ENCODE data around the gene OR10A2.
"Not testable (repeated sequence)": the region's sequence is repeated elsewhere in the genome, so short reads cannot be mapped to it uniquely, and the experiment has no call there.

The OR10A2 gene

GRCh38 chr11:6888830-6889229 is 26.0 kb downstream of the OR10A2 start:
- DNase-seq (ENCODE audit: low read depth): no peak

GRCh38 chr11:6889835-6890234 is 27.0 kb downstream of the OR10A2 start:
- DNase-seq (ENCODE audit: low read depth): no peak

- no peak for DNase-seq (ENCODE audit: low read depth)
Observed at GRCh38 chr11:6892400-6892799, 29.5 kb downstream of the OR10A2 start, which contains the start of gene OR2D2. OR2D2 (minus strand) TSS chr11:6892500; CDS start chr11:6892500, 0 bp downstream.

GRCh38 chr11:6894097-6894496 is 31.2 kb downstream of the OR10A2 start:
- DNase-seq (ENCODE audit: low read depth): no peak

DNA sequence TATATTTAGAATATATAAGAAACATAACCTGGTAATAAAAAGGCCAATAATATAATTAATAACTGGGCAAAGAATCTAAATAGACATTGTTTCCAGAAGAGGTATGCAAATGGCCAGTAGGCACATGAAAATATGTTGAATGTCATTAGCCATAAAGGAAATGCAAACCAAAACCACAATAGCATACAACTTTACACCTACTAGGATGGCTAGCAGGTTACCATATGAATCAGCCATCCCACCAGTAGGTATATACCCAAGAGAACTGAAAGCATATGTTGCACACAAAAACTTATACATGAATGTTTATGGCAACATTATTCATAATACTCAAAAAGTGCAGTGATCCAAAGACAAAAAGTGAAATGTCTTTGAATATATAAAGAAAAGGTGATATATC is 32.2 kb downstream of the OR10A2 start:
- DNase-seq (ENCODE audit: low read depth): no peak

DNA sequence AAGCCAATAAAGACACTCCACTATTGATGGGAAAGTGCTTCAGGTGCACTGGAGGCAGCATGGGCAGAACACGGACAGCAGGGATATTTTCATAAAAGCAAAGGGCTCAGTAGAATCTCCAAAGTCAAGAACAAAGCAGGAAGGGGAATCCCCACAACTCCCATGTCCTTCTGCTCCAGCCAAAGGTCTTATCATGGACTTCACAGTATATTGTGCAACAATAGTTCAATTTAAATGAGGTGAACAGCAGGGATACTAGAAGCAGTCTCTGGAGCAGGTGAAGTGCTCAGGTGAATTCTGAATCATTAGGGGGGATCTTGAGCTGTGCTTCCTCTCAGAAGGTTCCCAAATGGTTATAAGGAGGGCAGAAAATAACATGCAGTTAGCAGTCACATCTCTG is 36.1 kb downstream of the OR10A2 start:
- DNase-seq (ENCODE audit: low read depth): no peak

- no peak for DNase-seq (ENCODE audit: low read depth)
Observed at GRCh38 chr11:6900327-6900999, 37.6 kb downstream of the OR10A2 start.

GRCh38 chr11:6904804-6905203 is 41.9 kb downstream of the OR10A2 start:
- DNase-seq (ENCODE audit: low read depth): not testable (repeated sequence)

- no peak for DNase-seq (ENCODE audit: low read depth)
Observed at GRCh38 chr11:6911378-6911777, 48.5 kb downstream of the OR10A2 start.

DNA sequence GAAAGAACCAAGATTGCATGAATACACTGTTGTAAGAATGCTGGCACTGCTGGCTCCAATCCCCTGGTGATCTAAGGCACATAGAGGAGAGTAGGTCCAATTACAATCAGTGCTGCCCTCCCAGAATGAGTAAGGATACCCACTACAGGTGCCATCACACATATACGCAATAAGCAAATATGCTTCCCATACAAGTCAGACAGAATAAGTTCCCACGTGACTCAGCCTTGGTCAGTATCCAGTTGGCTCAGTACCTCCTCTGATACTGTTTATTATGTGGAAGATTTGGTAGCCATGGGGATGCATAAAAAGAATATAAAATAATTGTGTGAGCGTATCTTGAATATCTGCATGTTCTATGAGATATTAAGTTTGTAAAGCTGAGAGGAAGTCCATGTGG is 49.1 kb downstream of the OR10A2 start:
- no peak for DNase-seq (ENCODE audit: low read depth)

DNA sequence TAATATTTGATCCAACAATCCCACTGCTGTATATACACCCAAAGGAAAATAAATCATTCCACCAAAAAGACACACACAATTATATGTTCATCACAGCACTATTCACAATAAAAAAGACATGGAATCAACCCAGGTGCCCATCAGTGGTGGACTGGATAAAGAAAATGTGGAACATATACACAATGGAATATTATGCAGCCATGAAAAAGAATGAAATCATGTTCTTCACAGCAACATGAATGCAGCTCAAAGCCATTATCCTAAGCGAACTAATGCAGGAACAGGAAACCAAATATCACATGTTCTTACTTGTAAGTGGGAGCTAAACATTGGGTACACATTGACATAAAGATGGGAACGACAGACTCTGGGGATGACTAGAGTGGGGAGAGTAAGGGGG is 56.8 kb downstream of the OR10A2 start:
- DNase-seq (ENCODE audit: low read depth): no peak

DNA sequence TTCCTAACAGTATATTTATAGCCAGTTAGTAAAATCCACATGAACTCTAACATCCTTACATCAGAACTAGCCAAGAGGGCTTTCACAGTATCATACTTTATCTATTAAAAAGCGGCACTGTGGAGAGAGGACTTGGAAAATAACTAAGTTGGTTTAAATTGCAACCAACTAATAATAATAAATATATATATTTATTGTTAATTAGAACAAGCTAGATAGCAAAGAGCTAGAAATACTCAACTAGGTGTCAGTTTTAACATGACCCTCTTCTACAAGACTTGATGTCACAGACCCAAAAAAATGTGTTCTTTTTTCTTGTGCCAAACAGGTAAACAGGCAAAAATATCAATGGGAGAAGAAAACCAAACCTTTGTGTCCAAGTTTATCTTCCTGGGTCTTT is 57.8 kb downstream of the OR10A2 start, which contains the start of gene OR2D3:
Gene OR2D3 (plus strand): TSS at position 301 of the 400 bp plus-strand sequence. CDS start 0 bp downstream, at position 301.
- DNase-seq (ENCODE audit: low read depth): no peak

All from stimulated activated CD8-positive, alpha-beta memory T cell treated with anti-CD3 and anti-CD28 coated beads, Interleukin-15, amount 100 ng/mL, for 24 hours (primary cell).